Measurements from ENCODE around the gene NFATC2.
"Not testable (repeated sequence)": the region's sequence is repeated elsewhere in the genome, so short reads cannot be mapped to it uniquely, and the experiment has no call there.

Gene NFATC2

DNA sequence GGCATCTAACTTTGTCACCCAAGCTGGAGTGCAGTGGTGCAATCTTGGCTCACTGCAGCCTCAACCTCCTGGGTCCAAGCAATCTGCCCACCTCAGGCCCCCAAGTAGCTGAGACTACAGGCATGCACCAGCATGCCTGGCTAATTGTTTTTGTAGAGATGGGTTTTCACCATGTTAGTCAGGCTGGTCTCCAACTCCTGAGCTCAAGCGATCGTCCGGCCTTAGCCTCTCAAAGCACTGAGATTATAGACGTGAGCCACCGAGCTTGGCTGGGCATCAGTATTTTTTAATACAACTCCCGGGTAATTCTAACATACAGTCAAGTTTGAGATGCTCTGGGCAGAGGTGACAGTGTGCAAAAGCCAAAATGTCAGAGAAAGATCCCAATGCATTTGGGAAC is 73.5 kb downstream of the NFATC2 start:
- no peak for DNase-seq

DNA sequence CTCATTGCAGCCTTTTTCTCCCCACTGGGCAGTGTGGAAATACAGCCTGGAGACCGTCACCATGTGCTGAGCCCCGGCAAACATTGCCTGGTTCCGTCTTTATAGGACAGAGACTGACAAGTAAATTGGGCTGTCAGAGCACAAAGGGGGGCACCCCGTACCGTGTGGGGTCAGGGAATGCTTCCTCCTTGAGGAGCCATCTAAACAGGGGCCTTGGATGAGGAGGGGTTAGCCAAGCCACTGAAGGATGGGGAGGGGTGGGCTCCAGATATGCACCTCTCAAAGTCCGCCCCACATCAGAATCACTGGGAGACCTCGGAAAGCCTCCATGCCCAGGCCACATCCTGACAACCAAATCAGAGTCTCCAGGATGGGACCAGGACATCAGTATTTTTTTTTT is 73.9 kb downstream of the NFATC2 start:
- no peak for DNase-seq

DNA sequence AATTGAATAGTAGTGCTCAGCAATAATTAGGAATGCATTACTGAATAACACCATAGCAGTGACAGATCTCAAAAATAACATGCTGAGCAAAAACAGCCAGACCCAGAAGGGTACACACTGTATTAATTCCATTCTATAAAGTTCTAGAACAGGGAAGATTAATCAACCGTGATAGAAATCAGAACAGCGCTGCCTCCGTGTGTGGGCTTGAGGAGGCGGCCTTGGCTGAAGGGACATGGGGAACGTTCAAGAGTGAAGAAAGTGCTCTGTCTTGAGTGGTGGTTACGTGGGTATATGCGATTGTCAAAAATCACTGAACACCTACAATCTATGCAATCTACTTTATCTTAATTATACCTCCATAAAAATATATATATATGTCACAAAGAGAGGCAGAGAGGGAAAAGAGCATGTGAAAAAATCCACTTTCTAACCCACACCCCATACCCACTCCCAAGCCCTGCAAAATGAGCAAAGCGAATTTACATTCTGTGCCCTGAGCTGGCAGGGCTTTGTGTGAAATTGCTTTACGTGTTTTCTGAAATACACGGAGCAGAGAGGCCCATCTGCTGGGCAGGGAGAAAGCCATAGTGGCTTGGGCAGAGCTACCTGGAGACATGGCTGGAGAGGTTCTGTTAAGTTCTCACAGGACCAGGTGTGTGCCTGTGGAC is 74.4 kb downstream of the NFATC2 start:
- no peak for DNase-seq

DNA sequence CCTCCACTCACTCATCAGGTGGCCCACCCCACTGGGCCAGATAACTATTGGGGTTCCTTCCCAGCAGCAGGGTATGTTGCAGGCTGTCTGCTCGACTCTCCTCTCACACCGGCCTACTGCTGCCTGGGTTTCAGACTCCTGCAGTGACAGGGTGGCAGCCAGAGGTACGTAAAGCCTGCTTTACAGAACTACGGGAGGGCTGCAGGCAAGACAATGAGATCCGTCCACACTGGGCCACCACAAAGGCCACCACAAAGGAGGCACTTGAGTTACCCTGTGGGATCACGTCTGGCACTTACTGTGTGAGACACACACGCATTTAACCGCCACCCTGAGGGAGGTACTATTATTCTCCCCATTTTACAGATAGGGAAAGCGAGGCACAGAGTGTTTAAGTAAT is 78.5 kb downstream of the NFATC2 start:
- no peak for DNase-seq

DNA sequence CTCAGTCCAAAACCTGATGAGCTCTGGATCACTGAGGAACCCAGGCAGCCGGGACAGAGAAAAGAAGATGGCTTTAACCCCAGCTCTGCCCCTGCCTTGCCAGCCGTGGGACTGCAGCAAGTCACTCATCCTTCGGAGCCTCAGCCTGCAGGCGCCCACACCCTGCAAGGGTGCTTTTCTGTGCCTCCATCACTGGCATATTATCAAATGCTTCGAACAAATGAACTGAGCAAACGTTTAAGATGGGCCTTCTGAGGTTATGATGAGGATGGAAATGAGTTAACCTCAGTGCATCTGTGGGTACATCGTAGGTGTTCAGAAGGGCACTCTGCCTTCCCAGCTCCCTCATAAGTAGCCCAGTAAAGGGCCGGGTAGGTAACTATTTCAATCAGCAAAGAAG is 79.0 kb downstream of the NFATC2 start:
- DNase-seq, result no peak

DNA sequence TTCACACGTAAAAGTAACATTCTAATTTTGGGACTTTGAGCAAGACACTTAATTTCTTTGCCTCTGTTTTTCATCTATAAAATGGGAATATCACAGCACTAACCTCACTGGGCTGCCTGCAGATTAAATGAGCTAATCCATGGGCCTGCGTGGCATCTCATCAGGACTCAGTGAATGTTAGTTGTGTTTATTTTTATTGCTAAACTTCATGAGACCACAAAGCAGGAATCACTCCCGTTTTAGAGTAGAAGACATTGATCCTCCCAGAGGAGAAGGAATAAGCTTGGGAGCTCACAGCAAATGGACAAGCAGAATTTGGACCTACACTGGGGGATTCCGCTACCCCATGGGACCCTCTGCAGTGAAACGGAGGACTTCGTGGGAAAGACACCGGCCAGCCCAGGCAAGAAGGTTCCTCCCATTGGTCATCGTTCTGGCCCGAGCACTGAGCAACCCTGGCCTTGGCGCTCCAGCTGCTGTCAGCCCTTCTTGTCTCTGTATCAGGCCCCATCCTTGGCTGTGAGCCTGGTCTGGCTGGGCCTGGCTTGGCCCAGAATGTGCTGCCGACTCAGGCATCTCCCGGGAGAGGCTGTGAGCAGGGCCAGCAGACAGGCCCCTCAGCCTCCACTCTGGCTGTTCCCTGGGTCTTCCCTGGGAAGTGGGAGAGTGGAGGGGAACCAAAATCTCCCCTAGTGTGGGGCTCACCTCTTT is 79.8 kb downstream of the NFATC2 start:
- DNase-seq, result no peak

DNA sequence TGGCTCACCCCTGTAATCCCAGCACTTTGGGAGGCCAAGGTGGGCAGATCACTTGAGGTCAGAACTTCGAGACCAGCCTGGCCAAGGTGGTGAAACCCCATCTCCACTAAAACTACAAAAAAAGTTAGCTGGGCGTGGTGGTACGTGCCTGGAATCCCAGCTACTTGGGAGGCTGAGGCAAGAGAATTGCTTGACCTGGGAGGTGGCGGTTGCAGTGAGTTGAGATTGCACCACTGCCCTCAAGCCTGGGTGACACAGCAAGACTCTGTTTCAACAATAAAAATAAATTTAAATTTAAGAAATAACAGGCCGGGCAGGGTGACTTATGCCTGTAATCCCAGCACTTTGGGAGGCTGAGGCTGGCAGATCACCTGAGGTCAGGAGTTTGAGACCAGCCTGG is 80.7 kb downstream of the NFATC2 start:
- DNase-seq, result not testable (repeated sequence)

DNA sequence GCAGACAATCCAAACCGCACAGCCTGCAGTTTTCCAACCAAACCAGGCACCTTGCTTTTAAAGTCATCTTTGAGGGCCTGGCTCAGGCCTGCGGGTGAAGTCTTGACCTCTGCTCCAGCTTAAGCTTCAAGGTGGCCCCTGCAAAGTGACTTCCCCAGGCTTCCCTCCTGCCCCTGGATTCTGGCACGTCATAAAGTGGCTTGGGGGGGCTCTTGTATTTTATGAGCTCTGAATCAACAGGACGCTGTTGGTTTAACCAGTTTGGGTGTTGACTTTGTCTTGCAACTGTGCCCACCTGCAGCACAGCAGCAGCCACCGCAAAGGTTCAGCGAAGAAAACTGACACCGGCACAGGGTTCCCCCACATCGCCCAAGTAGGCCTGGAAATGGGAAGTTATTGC is 81.2 kb downstream of the NFATC2 start:
- no peak for DNase-seq

DNA sequence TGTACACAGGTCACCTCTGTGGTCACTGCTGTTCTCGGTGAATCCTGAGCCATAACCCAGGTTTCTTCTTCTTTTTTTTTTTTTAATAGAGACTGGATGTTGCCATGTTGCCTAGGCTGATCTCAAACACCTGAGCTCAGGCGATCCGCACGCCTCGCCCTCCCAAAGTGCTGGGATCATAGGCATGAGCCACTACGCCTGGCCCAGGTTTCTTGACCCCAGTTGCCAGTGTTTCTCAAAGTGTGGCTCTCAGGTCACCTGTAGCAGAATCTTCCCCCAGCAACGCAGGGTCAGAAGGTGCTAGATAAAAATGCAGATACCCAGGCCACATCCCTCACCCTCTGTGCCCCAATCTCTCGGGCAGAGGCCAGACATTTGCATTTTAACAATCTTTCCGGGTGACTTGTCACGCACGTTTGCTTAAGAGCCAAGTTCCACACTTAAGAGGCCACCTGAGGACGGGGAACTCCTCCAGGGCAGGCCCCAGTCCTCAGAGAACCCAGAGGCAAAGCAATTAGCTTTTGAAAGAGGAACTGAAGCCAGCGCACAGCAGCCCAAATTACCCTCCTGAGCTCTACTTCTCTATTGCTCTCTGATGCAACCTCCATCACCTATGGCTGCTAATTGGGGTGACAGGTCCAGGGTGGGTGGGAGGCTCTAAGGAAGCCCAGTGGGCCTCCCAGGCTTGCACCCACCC is 81.8 kb downstream of the NFATC2 start:
- no peak for DNase-seq

DNA sequence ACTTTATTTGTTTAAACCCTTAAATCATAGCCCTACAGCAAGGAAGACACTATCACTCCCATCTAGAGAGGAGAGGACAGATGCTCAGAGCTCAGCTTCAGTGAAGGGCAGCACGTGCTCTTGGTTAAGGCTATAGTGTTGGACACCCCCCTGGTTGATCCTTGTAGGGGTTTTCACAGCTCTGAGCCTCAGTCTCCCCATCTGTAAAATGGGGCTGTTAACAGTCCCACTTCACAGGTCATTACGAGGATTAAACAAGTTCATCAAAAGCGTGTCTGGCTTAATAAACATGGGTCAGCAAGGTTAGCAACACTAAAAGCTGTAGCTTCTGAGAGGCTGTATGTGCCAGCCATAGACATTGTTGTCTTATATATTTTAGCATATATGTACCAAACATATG is 82.4 kb downstream of the NFATC2 start:
- no peak for DNase-seq

DNA sequence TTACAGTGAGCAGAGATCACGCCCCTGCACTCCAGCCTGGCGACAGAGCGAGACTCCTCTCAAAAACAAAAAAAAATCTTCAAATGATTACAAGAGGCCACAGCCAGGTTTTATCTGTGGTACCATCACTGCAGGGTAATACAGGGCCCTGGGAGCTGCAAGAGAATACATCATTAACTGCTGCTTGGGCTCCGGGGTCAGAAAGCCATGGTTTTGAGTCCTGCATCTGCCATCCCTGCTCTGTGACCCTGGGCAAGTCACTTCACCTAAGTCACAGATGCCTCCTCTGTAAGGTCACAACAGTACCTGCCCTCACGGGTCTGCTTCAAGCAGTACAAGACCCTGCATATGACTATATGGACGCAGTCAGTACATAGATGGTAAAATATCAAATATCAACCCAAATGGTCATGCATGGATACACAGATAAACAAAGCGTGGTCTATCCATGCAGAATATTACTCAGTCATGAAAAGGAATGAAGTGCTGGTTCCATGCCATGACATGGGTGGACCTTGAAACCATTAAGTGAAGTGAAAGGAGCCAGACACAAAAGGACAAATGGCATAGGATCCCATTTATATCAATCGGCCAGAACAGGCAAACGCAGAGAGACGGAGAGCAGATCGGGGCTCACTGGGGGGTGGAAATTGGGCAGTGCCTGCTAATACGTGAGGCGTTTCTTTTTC is 83.6 kb downstream of the NFATC2 start:
- no peak for DNase-seq

DNA sequence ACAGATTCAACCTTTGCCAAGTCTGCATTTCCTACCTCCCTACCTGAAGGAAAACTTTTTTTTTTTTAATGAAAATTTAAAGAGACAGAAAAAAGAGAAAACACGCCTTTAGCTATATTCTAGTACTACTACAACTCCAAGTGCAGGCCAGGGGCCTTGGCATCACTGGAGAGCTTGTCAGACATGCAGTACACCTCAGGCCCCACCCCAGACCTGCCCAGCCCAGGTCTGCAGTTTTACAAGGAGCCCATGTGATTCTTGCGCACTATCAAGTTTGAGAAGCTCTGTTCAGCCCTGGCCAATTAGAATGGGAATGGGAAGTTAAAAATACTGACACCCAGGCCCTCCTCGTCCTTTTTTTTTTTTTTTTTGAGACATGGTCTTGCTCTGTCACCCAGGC is 85.0 kb downstream of the NFATC2 start:
- no peak for DNase-seq

DNA sequence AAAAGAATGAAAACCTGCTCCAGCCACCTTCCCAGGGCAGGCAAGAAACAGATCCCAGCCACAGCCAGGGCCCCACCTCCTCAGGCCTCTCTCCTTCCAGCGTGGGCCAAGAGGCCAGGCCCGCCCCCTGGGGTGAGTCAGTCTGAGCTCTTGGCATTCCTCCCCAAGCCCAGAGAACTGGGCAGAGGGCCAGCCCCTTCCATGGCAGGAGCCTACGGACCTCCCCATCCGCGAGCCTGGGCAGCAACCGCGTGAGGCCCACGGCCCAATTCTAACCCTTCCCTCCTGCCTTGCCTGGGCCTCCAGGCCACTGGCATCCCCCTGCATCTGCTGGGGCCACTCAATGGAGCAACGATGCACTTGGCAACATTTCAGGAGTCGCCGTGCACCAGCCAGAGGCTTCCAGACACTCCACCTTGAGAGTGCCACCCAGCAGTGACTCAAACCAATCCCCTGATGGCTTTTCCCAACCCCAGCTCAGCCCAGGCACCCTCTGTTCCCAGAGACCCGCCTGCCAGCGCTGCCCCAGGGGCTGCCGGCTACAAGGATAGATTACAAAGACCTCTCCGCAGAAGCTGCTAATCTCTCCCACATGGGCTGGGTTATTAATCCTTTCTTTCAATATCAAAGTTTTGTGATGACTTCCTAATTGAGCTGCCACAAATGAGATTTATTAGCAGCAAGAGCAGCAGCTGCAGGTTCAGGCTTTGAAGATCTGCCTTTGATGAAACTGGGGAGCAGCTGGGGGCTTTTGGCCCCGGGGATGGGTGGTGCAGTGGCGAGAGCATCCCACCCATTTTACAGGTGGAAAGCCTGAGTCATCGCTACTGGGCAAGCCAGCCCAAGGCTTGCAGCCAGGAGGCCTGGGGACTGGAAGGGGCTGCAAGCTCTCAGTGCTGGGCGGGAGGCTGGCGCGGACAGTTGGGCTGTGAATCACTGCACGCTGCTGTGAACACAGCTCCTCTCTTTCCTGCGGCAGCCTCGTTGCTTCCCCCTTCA is 85.7 kb downstream of the NFATC2 start:
- peak; percentile 92 for DNase-seq

DNA sequence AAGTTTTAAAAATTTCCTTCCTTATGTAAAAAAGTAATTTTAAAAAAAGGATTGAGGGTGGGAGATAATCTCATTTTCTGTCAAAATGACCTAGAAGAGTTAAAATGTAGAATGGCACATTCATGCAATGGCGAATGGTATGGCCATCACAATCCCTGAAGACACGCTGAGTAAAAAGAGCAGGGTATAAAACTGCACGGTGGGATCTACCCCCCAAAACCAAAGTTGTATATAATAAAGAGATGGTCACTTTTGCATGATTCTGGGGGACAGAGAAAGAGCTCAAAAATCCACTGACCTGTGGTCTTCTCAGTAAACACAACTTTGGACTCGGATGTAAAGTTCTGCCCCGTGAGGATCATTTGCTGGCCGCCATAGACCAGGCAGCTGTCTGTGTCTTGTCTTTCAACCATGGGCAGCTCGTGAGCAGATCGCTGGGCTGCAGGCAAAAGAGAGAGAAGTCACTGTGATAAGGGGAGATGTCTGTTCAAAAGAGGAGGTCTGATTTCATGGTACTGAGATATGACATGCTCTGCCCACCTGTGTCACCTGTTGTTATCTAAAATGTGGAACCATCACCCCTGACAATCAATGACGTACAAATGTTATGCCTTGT is 88.2 kb downstream of the NFATC2 start:
- DNase-seq, result no peak

DNA sequence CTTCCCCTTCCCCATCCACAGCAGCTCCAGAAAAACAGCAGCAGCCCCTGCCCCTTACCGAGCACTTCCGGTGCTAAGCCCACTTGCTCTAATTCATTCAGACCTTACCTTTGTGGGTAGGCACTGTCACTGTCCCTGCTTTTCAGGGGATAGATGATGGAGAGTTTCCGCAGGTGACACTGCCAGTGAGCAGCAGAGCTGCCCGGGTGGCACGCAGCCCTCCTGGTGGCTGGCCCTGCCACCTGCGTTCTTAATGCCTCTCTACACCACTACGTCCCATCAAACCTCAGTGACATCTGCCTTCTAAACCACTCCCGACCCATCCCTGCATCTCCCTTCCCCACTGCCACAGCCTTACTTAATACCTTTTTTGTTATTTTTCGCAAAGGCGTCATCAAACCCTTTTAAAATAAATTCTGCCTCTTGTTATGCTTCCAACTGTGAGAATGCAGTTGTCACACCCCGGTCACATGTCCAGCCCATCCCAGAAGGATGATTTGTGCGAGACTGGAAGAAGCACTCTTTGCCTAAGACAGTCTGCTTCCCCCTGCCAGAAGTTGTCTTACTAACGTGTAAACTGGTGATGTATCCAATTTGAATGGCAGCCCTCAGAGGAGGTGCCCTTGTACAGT is 89.7 kb downstream of the NFATC2 start:
- no peak for DNase-seq

DNA sequence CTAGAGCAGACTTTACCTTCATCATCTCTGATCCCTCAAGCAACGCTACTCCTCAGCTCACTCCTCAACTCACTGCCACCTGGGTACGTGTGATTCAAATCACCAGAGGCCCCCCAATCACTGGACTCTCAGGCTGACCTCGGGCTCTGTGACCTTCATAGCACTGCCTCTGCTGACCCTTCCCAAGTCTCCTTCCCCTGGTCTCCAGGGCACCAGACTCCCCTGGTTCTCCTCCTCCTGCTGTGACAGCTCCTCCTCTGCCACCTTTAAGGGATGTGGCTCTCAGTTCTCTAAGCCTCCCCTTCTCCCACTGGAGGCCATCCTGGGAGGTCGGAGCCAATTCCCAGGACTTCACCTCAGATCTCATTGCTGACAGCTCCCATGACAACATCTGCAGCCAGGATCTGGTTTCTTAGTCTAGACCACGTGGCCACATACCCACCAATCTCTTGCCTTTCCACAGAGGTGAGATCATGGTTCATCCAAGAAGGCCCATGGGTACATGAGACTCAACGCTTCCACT is 90.4 kb downstream of the NFATC2 start:
- DNase-seq, result no peak

DNA sequence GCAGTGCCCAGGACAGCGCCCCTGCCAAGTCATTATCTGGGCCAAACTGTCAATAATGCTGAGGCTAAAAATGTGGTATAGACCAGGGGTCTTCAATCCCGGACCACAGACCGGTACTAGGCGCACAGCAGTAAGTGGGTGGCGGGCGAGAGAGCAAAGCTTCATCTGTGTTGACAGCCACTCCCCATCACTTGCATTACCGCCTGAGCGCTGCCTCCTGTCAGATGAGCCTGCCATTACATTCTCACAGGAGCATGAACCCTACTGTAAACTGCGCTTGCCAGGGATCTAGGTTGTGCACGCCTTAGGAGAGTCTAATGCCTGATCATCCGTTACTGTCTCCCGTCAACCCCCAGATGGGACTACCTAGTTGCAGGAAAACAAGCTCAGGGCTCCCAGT is 91.0 kb downstream of the NFATC2 start:
- no peak for DNase-seq

DNA sequence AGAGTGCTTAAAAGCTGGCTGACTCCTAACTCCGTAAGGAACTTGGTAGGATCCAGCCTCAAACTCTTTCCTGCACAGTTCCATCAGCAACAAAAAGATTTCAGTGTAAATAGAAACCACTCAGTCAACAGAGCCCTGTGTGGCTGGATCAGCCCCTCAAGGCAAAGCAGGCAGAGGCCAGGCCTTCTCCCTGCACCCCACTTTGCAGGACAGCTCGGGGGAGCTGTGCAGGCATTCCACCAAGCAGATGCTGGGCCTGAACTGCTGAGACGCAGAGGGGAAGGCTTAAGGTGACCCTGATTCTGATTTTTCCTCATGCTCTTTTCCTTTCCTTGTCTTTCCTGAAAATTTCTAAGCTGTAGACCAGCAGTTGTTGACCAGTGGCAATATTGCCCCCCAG is 91.5 kb downstream of the NFATC2 start:
- DNase-seq, result no peak

DNA sequence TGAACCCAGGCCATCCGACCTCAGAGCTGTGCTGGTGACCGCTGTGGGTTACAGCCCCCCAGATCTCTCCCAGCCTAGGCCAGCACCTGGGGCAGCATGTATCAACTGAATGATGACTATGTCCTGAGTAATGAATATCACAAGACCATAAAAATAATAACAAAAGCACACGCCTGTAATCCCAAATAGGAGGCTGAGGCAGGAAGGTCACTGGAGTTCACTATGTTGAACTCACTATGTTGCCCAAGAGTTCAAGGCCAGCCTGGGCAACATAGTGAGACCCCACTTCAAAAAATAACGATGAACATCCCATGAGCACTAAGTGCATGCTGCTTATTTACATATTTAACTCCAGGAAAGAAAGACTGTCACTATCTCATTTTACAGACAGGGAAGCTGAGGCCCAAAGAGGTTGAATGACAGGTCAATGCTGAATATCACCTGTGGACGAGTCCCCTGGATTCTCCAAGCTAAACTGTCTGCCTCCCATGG is 92.3 kb downstream of the NFATC2 start:
- DNase-seq, result no peak

DNA sequence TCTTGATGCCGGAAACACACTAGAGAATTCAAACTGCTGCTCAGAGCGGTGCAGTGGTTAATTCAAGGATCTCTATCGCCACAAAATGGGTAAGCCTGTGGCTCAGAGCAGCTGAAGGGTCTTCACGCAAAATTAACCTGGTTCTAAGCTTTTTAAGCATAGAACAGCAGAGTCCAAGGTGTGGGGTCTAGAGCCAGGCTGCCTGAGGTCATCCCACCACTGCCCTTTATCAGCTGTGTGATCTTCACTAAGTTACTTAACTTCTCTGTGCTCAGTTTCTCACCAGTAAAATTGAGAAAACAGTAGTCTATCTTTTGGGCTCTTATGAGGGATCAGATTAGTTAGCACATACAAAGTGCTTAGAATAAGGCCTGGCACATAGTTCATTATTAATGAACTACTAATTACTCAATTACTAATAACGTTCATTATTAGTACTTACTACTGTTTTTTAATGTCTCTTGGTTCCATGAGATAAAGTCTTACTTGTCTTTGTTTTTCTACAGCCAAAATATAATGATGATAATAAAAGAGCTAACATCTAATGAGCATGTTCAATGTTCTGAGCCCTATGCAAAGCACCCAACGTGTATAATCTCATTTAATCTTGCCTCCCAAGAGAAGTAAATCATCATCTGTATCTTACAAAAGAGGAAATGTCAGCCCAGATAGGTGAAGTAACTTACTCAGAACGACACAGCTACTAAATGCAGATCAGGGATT is 92.9 kb downstream of the NFATC2 start:
- DNase-seq, result no peak
